B cell (primary cell): ENCODE measurements around the gene UTS2B.

ENCODE experiments used
- EZH2 ChIP-seq: IDR thresholded peaks from 2 replicates; pipeline ENCODE4 v1.6.1; 2012; ENCODE audit warnings: borderline replicate concordance, low read depth, mild to moderate bottlenecking, moderate library complexity, low read length; ENCODE audit not compliant: insufficient read depth, poor library complexity, severe bottlenecking
- TF ChIP-seq, protein P1 (sequence below): fragments of 200-600 bp; IDR thresholded peaks from one replicate; pipeline ENCODE4 v1.8.0; 2022; ENCODE audit warnings: antibody characterized with exemption, mild to moderate bottlenecking

DNA sequence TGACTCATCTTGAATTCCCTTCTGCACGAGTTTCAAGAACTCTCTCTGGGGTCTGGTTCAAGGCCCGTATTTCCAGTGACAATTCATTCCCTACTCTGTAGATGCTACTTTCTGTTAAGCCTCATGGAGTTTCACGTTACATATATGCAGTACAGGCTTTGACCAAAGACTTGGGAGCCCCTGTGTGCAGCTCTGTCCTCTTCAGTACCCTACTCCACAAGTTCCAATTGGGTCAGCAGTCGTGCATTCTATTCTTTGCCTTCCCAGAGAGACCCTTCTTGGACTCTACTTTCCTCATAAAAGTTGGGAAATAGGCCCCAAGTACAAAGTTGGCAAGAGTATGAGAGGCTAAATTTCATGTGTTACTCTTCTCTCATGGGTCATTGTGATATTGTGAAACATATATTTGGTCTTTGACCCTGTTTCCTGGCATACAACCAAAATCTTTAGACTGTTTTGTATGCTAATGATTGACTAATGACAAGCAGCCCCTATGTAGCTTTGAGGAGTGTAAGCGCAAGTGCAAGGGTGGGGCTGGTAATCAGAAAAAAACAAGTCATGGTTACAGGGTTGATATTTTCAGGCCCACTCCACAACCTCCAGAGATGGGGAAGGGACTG is 16.1 kb downstream of the UTS2B start:
- TF ChIP-seq, protein P1, sequence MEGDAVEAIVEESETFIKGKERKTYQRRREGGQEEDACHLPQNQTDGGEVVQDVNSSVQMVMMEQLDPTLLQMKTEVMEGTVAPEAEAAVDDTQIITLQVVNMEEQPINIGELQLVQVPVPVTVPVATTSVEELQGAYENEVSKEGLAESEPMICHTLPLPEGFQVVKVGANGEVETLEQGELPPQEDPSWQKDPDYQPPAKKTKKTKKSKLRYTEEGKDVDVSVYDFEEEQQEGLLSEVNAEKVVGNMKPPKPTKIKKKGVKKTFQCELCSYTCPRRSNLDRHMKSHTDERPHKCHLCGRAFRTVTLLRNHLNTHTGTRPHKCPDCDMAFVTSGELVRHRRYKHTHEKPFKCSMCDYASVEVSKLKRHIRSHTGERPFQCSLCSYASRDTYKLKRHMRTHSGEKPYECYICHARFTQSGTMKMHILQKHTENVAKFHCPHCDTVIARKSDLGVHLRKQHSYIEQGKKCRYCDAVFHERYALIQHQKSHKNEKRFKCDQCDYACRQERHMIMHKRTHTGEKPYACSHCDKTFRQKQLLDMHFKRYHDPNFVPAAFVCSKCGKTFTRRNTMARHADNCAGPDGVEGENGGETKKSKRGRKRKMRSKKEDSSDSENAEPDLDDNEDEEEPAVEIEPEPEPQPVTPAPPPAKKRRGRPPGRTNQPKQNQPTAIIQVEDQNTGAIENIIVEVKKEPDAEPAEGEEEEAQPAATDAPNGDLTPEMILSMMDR, result no peak
- TF ChIP-seq EZH2, result no peak
